GM23338 (cell line): ENCODE data around the gene SBF2.

ENCODE experiments used
- EZH2 ChIP-seq: fragments of 200-600 bp; sonication (generic); IDR thresholded peaks from one replicate; pipeline ENCODE4 v1.8.0; 2017; ENCODE audit warnings: antibody characterized with exemption, mild to moderate bottlenecking, low read depth; ENCODE audit not compliant: unreplicated experiment
- REST ChIP-seq: IDR thresholded peaks from one replicate; pipeline ENCODE4 v1.6.1; 2018; ENCODE audit warnings: antibody characterized with exemption; ENCODE audit not compliant: unreplicated experiment
- ZNF114 ChIP-seq: fragments of 250-450 bp; sonication (Bioruptor Pico); IDR thresholded peaks from 2 replicates; pipeline ENCODE4 v1.5.0; 2020; ENCODE audit warnings: mild to moderate bottlenecking, moderate library complexity
- TF ChIP-seq, protein P1 (sequence below), 2 experiments: fragments of 200-600 bp in 1 of 2; sonication (generic) in 1 of 2; conservative IDR thresholded peaks; 2 replicates each; pipeline versions ENCODE4 v1.5.1 to v1.6.1; 2016 to 2017; ENCODE audit warnings: antibody characterized with exemption in 2 of 2, low read depth in 2 of 2, mild to moderate bottlenecking in 2 of 2, moderate library complexity in 1 of 2

GRCh38 chr11:9951807-9952206, 342.2 kb downstream of the SBF2 start:
- no peak for TF ChIP-seq ZNF114 (CRISPR knock-in tag)
- TF ChIP-seq, protein P1, sequence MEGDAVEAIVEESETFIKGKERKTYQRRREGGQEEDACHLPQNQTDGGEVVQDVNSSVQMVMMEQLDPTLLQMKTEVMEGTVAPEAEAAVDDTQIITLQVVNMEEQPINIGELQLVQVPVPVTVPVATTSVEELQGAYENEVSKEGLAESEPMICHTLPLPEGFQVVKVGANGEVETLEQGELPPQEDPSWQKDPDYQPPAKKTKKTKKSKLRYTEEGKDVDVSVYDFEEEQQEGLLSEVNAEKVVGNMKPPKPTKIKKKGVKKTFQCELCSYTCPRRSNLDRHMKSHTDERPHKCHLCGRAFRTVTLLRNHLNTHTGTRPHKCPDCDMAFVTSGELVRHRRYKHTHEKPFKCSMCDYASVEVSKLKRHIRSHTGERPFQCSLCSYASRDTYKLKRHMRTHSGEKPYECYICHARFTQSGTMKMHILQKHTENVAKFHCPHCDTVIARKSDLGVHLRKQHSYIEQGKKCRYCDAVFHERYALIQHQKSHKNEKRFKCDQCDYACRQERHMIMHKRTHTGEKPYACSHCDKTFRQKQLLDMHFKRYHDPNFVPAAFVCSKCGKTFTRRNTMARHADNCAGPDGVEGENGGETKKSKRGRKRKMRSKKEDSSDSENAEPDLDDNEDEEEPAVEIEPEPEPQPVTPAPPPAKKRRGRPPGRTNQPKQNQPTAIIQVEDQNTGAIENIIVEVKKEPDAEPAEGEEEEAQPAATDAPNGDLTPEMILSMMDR (conservative IDR thresholded peaks at IDR 0.05; ENCODE audit: low read depth in 2 of 2) = no peak
- TF ChIP-seq REST = no peak
- no peak for TF ChIP-seq EZH2
